Upper lobe of right lung (tissue), 1 donor: ENCODE measurements around the gene ADGRD2. TPM values are rescaled to one million over a fixed set of nuclear protein-coding genes. Genes with fewer than 3 reads are reported as not detected.

ENCODE experiments used
- ATAC-seq: fragments of 200-7000 bp; cut with Tn5 transposase; one replicate; pipeline ENCODE4 v1.9.1; 2020; ENCODE audit warnings: mild to moderate bottlenecking, moderate library complexity
- DNase-seq: peaks from one replicate; pipeline ENCODE4 v3.0.0-alpha.2; 2020
- H3K27ac ChIP-seq: fragments of 200-600 bp; one replicate; pipeline ENCODE4 v1.8.0; 2022
- H3K27me3 ChIP-seq: fragments of 200-600 bp; one replicate; pipeline ENCODE4 v1.8.0; 2022; ENCODE audit warnings: mild to moderate bottlenecking
- H3K36me3 ChIP-seq: fragments of 200-600 bp; one replicate; pipeline ENCODE4 v1.8.0; 2022
- H3K4me1 ChIP-seq: fragments of 200-600 bp; one replicate; pipeline ENCODE4 v1.8.0; 2022
- H3K4me3 ChIP-seq: fragments of 200-600 bp; one replicate; pipeline ENCODE4 v1.8.0; 2022; ENCODE audit warnings: mild to moderate bottlenecking
- H3K9me3 ChIP-seq: fragments of 200-600 bp; one replicate; pipeline ENCODE4 v1.8.0; 2022
- CTCF ChIP-seq: fragments of 200-600 bp; IDR thresholded peaks from one replicate; pipeline ENCODE4 v1.8.0; 2022; ENCODE audit warnings: antibody characterized with exemption
- intact Hi-C: fragments of 100-400 bp; cut with DNase I; formaldehyde crosslinking; loops from one replicate; pipeline ENCODE4 v1.11.0; 2022
- total RNA-seq: library from RNA; stranded (reverse); fragmentation: NEBNext Ultra II Directional; extraction: Animal tissue kit (Norgen Biotek cat#: 25700); gene quantifications from one replicate; pipeline ENCODE4 v1.2.1, GENCODE V29; 2021
- donor health status: DM: no; HTN: yes; CAD: no; lungs with severe emphysema.

The ADGRD2 gene
- total RNA-seq, 1 donor from 2014 or later, result not detected

GRCh38 chr9:124470306-124470705 is 20.1 kb downstream of the ADGRD2 start:
- no peak for TF ChIP-seq CTCF
- H3K9me3 ChIP-seq, result no peaks in the 10 kb centered on the region
- no peak overlapping the region for H3K4me3 ChIP-seq
- intact Hi-C loops, result no loop called here
- DNase-seq (no peak), ATAC-seq (no peak)
- no peaks in the 10 kb centered on the region for H3K4me1 ChIP-seq
- no peaks in the 10 kb centered on the region for H3K36me3 ChIP-seq
- H3K27ac ChIP-seq, result no peak overlapping the region
- no peaks in the 10 kb centered on the region for H3K27me3 ChIP-seq

- Histone ChIP-seq H3K4me1 (no peaks in the 10 kb centered on the region), H3K36me3 (no peaks in the 10 kb centered on the region), H3K9me3 (no peaks in the 10 kb centered on the region), H3K27ac (no peak overlapping the region), H3K27me3 (peaks cover under 1% of the 10 kb centered on the region), H3K4me3 (no peak overlapping the region)
- intact Hi-C loops, result no loop called here
- TF ChIP-seq CTCF, result no peak
- DNase-seq, result no peak
- ATAC-seq, result no peak
Measured at GRCh38 chr9:124470726-124471125, 20.5 kb downstream of the ADGRD2 start.

- H3K9me3 ChIP-seq, result no peaks in the 10 kb centered on the region
- H3K27ac ChIP-seq, result no peak overlapping the region
- no peak for TF ChIP-seq CTCF
- no peaks in the 10 kb centered on the region for H3K4me1 ChIP-seq
- ATAC-seq (no peak), DNase-seq (no peak)
- intact Hi-C loops, result no loop called here
- peaks cover 11% of the 10 kb centered on the region for H3K27me3 ChIP-seq
- H3K36me3 ChIP-seq, result no peaks in the 10 kb centered on the region
- H3K4me3 ChIP-seq, result no peak overlapping the region
Measured at GRCh38 chr9:124471761-124472160, 21.5 kb downstream of the ADGRD2 start.

GRCh38 chr9:124472770-124473169 is 22.5 kb downstream of the ADGRD2 start:
- H3K36me3 ChIP-seq, result no peaks in the 10 kb centered on the region
- no peak overlapping the region for H3K4me3 ChIP-seq
- ATAC-seq (no peak), DNase-seq (no peak)
- peaks cover 21% of the 10 kb centered on the region for H3K27me3 ChIP-seq
- TF ChIP-seq CTCF, result no peak
- no peaks in the 10 kb centered on the region for H3K4me1 ChIP-seq
- intact Hi-C loops, result no loop called here
- H3K9me3 ChIP-seq, result no peaks in the 10 kb centered on the region
- H3K27ac ChIP-seq, result no peak overlapping the region

- DNase-seq (no peak), ATAC-seq (no peak)
- no peak for TF ChIP-seq CTCF
- intact Hi-C loops, result no loop called here
- no peak overlapping the region for H3K27ac ChIP-seq
- H3K27me3 ChIP-seq, result peaks cover 26% of the 10 kb centered on the region
- H3K9me3 ChIP-seq, result no peaks in the 10 kb centered on the region
- no peaks in the 10 kb centered on the region for H3K4me1 ChIP-seq
- H3K4me3 ChIP-seq, result no peak overlapping the region
- H3K36me3 ChIP-seq, result no peaks in the 10 kb centered on the region
Measured at GRCh38 chr9:124473310-124473709, 23.1 kb downstream of the ADGRD2 start.

GRCh38 chr9:124474151-124474550 is 23.9 kb downstream of the ADGRD2 start:
- ATAC-seq, result no peak
- no peak for TF ChIP-seq CTCF
- H3K27ac ChIP-seq, result no peak overlapping the region
- intact Hi-C loops, result no loop called here
- H3K36me3 ChIP-seq, result no peaks in the 10 kb centered on the region
- no peak overlapping the region for H3K4me3 ChIP-seq
- no peaks in the 10 kb centered on the region for H3K4me1 ChIP-seq
- no peaks in the 10 kb centered on the region for H3K9me3 ChIP-seq
- no peak for DNase-seq
- H3K27me3 ChIP-seq, result peaks cover 34% of the 10 kb centered on the region
